Measurements from ENCODE around the gene CDH23. TPM values are rescaled to one million over a fixed set of nuclear protein-coding genes. Genes with fewer than 3 reads are reported as not detected.

The CDH23 gene
- total RNA-seq, 1 donor from 2014 or later: 10.3 TPM

- Histone ChIP-seq H3K27ac (no peak overlapping the region), H3K4me1 (peaks cover 10% of the 10 kb centered on the region), H3K36me3 (no peaks in the 10 kb centered on the region), H3K4me3 (no peak overlapping the region), H3K27me3 (no peaks in the 10 kb centered on the region), H3K9me3 (no peaks in the 10 kb centered on the region)
- TF ChIP-seq POLR2A (IDR thresholded peaks at IDR 0.05) (no peak), POLR2AphosphoS5 (IDR thresholded peaks at IDR 0.05; ENCODE audit: insufficient read depth in 1 of 2, low read depth in 1 of 2) (no peak), CTCF (IDR thresholded peaks at IDR 0.05) (no peak)
- intact Hi-C loops (cut with DNase I): no loop called here
- peak in 1 of 2 donors; percentile 61 for DNase-seq (ENCODE audit: extremely low spot score in 2 of 2)
Measured at GRCh38 chr10:71431239-71432100, 34.8 kb downstream of the CDH23 start.

- no peak overlapping the region for H3K27ac ChIP-seq
- H3K27me3 ChIP-seq: no peaks in the 10 kb centered on the region
- DNase-seq (ENCODE audit: extremely low spot score in 2 of 2): peak in 1 of 2 donors; percentile 77
- no peaks in the 10 kb centered on the region for H3K9me3 ChIP-seq
- no peak for TF ChIP-seq POLR2A (IDR thresholded peaks at IDR 0.05)
- TF ChIP-seq POLR2AphosphoS5 (IDR thresholded peaks at IDR 0.05; ENCODE audit: insufficient read depth in 1 of 2, low read depth in 1 of 2): no peak
- no peak for TF ChIP-seq CTCF (IDR thresholded peaks at IDR 0.05)
- intact Hi-C loops (cut with DNase I): no loop called here
- H3K4me1 ChIP-seq: peaks cover 10% of the 10 kb centered on the region
- no peaks in the 10 kb centered on the region for H3K36me3 ChIP-seq
- H3K4me3 ChIP-seq: no peak overlapping the region
Measured at GRCh38 chr10:71432101-71432905, 35.6 kb downstream of the CDH23 start.

- intact Hi-C loops (cut with DNase I): no loop called here
- no peaks in the 10 kb centered on the region for H3K36me3 ChIP-seq
- H3K4me1 ChIP-seq: peaks cover 10% of the 10 kb centered on the region
- H3K27me3 ChIP-seq: no peaks in the 10 kb centered on the region
- TF ChIP-seq CTCF (IDR thresholded peaks at IDR 0.05) (no peak), POLR2A (IDR thresholded peaks at IDR 0.05) (no peak), POLR2AphosphoS5 (IDR thresholded peaks at IDR 0.05; ENCODE audit: insufficient read depth in 1 of 2, low read depth in 1 of 2) (no peak)
- H3K9me3 ChIP-seq: no peaks in the 10 kb centered on the region
- H3K27ac ChIP-seq: no peak overlapping the region
- no peak overlapping the region for H3K4me3 ChIP-seq
- peak in 1 of 2 donors; percentile 52 for DNase-seq (ENCODE audit: extremely low spot score in 2 of 2)
Measured at GRCh38 chr10:71432956-71433767, 36.4 kb downstream of the CDH23 start.

- intact Hi-C loops (cut with DNase I): no loop called here
- Histone ChIP-seq H3K9me3 (no peaks in the 10 kb centered on the region), H3K4me1 (peaks cover 10% of the 10 kb centered on the region), H3K4me3 (no peak overlapping the region), H3K36me3 (no peaks in the 10 kb centered on the region), H3K27me3 (no peaks in the 10 kb centered on the region), H3K27ac (no peak overlapping the region)
- peak in 1 of 2 donors; percentile 91 for DNase-seq (ENCODE audit: extremely low spot score in 2 of 2)
- TF ChIP-seq POLR2AphosphoS5 (IDR thresholded peaks at IDR 0.05; ENCODE audit: insufficient read depth in 1 of 2, low read depth in 1 of 2) (no peak), POLR2A (IDR thresholded peaks at IDR 0.05) (no peak), CTCF (IDR thresholded peaks at IDR 0.05) (no peak)
Measured at GRCh38 chr10:71433768-71434744, 37.3 kb downstream of the CDH23 start.

All from vagina (tissue), 2 donors.